Measurements from ENCODE around the gene JPT2.

Gene JPT2

DNA sequence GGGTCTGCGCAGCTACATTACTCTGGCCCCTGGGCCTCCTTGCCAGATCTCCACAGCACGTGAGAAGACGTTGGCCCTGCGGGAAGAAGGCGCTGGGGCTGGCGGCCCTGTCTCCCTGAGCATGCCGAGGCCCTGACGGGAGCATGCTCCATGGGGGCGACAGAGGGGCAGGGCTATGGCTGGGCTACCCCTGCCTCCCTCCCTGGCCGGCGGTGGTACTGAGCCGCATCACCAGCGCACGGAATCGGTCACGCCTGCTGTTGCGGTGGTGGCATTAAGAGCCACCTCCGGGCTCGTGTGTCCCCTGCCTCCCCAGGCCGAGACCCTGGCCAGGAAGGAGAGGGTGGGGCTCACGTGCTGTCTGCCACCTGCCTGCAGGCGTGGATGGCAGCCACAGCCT lies 56.0 kb downstream of the JPT2 start:
- Histone ChIP-seq H2BK5ac (ENCODE audit: low read length) (no peak overlapping the region), H3K56ac (ENCODE audit: low read length) (no peak overlapping the region), H3K27ac (ENCODE audit: low read depth, low read length) (no peak overlapping the region), H3K79me1 (ENCODE audit: low read length) (no peaks in the 10 kb centered on the region), H2AK5ac (ENCODE audit: low read length) (no peak overlapping the region), H3K4me1 (ENCODE audit: control insufficient read depth, low read depth, low read length) (no peaks in the 10 kb centered on the region), H3K4ac (ENCODE audit: low read depth, low read length) (no peak overlapping the region), H3K79me2 (ENCODE audit: control insufficient read depth, insufficient read depth, low read length) (no peaks in the 10 kb centered on the region), H3K4me2 (ENCODE audit: low read length) (no peak overlapping the region), H3K18ac (ENCODE audit: low read length) (no peak overlapping the region), H4K5ac (ENCODE audit: low read length) (no peak overlapping the region), H2BK120ac (ENCODE audit: low read depth, low read length) (no peak overlapping the region), H3K4me3 (ENCODE audit: low read length) (no peak overlapping the region), H2BK15ac (replicated peaks; ENCODE audit: low read depth) (no peak overlapping the region), H3K36me3 (ENCODE audit: control insufficient read depth, insufficient read depth, low read length) (no peaks in the 10 kb centered on the region), H3K9ac (ENCODE audit: low read length) (no peak overlapping the region), H3K27me3 (ENCODE audit: insufficient read depth, low read length, poor library complexity) (no peaks in the 10 kb centered on the region), H3K23ac (ENCODE audit: low read length) (no peak overlapping the region), H4K8ac (ENCODE audit: low read depth, low read length) (no peak overlapping the region)
- no peak for DNase-seq
- WGBS (ENCODE audit: extremely low coverage, insufficient coverage, low lambda C conversion rate): no CpG with 5 or more reads among the region's 22 CpGs

DNA sequence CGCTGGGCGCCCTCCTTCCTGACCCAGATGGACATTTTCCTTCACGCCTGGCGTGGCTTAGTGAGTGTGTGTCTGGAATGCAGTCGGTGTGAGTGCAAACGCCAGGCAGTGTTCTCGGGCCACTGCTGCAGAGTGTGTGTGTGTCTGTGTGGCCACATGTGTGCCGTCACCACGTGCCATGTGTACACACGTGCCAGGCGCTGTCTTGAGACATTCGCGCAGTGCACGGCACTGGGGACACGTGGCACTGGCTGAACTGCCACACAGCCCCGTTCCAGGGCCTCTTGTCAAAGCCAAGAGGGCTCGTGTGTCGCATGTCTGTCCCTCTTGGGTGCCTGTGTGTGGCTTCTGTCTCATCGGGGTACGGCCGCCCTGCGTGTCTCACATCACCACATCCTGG lies 56.7 kb downstream of the JPT2 start:
- Histone ChIP-seq H3K36me3 (ENCODE audit: control insufficient read depth, insufficient read depth, low read length) (no peaks in the 10 kb centered on the region), H4K5ac (ENCODE audit: low read length) (no peak overlapping the region), H3K27ac (ENCODE audit: low read depth, low read length) (no peak overlapping the region), H3K18ac (ENCODE audit: low read length) (no peak overlapping the region), H3K9ac (ENCODE audit: low read length) (no peak overlapping the region), H3K4me3 (ENCODE audit: low read length) (no peak overlapping the region), H3K79me2 (ENCODE audit: control insufficient read depth, insufficient read depth, low read length) (no peaks in the 10 kb centered on the region), H3K56ac (ENCODE audit: low read length) (no peak overlapping the region), H3K4me2 (ENCODE audit: low read length) (no peak overlapping the region), H3K4me1 (ENCODE audit: control insufficient read depth, low read depth, low read length) (no peaks in the 10 kb centered on the region), H3K23ac (ENCODE audit: low read length) (no peak overlapping the region), H3K27me3 (ENCODE audit: insufficient read depth, low read length, poor library complexity) (no peaks in the 10 kb centered on the region), H4K8ac (ENCODE audit: low read depth, low read length) (no peak overlapping the region), H2BK15ac (replicated peaks; ENCODE audit: low read depth) (no peak overlapping the region), H3K4ac (ENCODE audit: low read depth, low read length) (no peak overlapping the region), H3K79me1 (ENCODE audit: low read length) (no peaks in the 10 kb centered on the region), H2BK120ac (ENCODE audit: low read depth, low read length) (no peak overlapping the region), H2AK5ac (ENCODE audit: low read length) (no peak overlapping the region), H2BK5ac (ENCODE audit: low read length) (no peak overlapping the region)
- no CpG with 5 or more reads among the region's 22 CpGs for WGBS (ENCODE audit: extremely low coverage, insufficient coverage, low lambda C conversion rate)
- no peak for DNase-seq

- Histone ChIP-seq H3K79me1 (ENCODE audit: low read length) (no peaks in the 10 kb centered on the region), H2AK5ac (ENCODE audit: low read length) (no peak overlapping the region), H2BK5ac (ENCODE audit: low read length) (no peak overlapping the region), H3K4me2 (ENCODE audit: low read length) (no peak overlapping the region), H3K9ac (ENCODE audit: low read length) (no peak overlapping the region), H3K27ac (ENCODE audit: low read depth, low read length) (no peak overlapping the region), H3K23ac (ENCODE audit: low read length) (no peak overlapping the region), H3K4me3 (ENCODE audit: low read length) (no peak overlapping the region), H3K56ac (ENCODE audit: low read length) (no peak overlapping the region), H3K36me3 (ENCODE audit: control insufficient read depth, insufficient read depth, low read length) (no peaks in the 10 kb centered on the region), H2BK15ac (replicated peaks; ENCODE audit: low read depth) (no peak overlapping the region), H4K5ac (ENCODE audit: low read length) (no peak overlapping the region), H3K79me2 (ENCODE audit: control insufficient read depth, insufficient read depth, low read length) (no peaks in the 10 kb centered on the region), H3K4ac (ENCODE audit: low read depth, low read length) (no peak overlapping the region), H3K27me3 (ENCODE audit: insufficient read depth, low read length, poor library complexity) (no peaks in the 10 kb centered on the region), H3K18ac (ENCODE audit: low read length) (no peak overlapping the region), H4K8ac (ENCODE audit: low read depth, low read length) (no peak overlapping the region), H2BK120ac (ENCODE audit: low read depth, low read length) (no peak overlapping the region), H3K4me1 (ENCODE audit: control insufficient read depth, low read depth, low read length) (no peaks in the 10 kb centered on the region)
- no peak for DNase-seq
- WGBS (ENCODE audit: extremely low coverage, insufficient coverage, low lambda C conversion rate): no CpG with 5 or more reads among the region's 33 CpGs
Measured at GRCh38 chr16:1740234-1740633, 62.2 kb downstream of the JPT2 start.

DNA sequence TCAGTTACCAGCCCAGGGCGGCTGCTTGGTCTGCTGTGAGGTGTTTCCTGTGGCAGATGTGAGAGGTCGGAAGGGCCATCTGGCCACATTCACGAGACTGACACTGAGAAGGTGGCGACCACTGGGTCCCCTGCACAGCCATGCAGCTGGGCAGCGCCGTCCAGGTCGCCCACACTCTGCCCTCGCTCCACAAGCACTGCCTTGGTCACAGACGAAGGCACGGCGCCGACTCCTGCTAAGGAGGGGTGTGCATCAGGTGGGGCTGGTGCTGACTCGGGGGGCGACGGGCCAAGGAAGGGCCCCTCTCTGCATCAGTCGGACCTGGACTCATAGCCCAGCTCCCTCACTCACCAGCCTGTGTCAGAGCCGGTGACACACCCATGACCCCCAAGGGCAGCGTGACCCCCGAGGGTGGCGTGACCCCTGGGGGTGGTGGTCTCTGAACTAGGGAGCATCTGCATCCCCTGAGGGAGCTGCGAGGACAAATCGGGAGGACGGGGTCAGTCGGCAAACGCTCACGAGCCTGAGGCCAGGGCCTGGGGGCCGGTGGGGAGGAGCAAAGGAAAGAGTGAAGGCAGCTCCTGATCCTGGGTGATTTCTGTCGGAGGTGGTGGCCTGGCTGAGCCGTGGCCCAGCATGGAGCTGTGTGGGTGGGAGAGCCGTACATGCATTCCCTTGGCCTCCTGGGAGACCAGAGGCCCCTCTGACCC lies 62.9 kb downstream of the JPT2 start:
- H3K56ac ChIP-seq (ENCODE audit: low read length): no peak overlapping the region
- H3K4me3 ChIP-seq (ENCODE audit: low read length): no peak overlapping the region
- no peak overlapping the region for H3K23ac ChIP-seq (ENCODE audit: low read length)
- H3K18ac ChIP-seq (ENCODE audit: low read length): no peak overlapping the region
- H2BK5ac ChIP-seq (ENCODE audit: low read length): no peak overlapping the region
- H3K9ac ChIP-seq (ENCODE audit: low read length): no peak overlapping the region
- H3K79me2 ChIP-seq (ENCODE audit: control insufficient read depth, insufficient read depth, low read length): no peaks in the 10 kb centered on the region
- H2BK120ac ChIP-seq (ENCODE audit: low read depth, low read length): no peak overlapping the region
- H4K8ac ChIP-seq (ENCODE audit: low read depth, low read length): no peak overlapping the region
- no peaks in the 10 kb centered on the region for H3K36me3 ChIP-seq (ENCODE audit: control insufficient read depth, insufficient read depth, low read length)
- DNase-seq: no peak
- no peak overlapping the region for H3K4me2 ChIP-seq (ENCODE audit: low read length)
- H2AK5ac ChIP-seq (ENCODE audit: low read length): no peak overlapping the region
- no peaks in the 10 kb centered on the region for H3K79me1 ChIP-seq (ENCODE audit: low read length)
- H4K5ac ChIP-seq (ENCODE audit: low read length): no peak overlapping the region
- H3K4ac ChIP-seq (ENCODE audit: low read depth, low read length): no peak overlapping the region
- no peaks in the 10 kb centered on the region for H3K27me3 ChIP-seq (ENCODE audit: insufficient read depth, low read length, poor library complexity)
- no peak overlapping the region for H3K27ac ChIP-seq (ENCODE audit: low read depth, low read length)
- H3K4me1 ChIP-seq (ENCODE audit: control insufficient read depth, low read depth, low read length): no peaks in the 10 kb centered on the region
- no peak overlapping the region for H2BK15ac ChIP-seq (replicated peaks; ENCODE audit: low read depth)
- whole genome bisulfite sequencing (ENCODE audit: extremely low coverage, insufficient coverage, low lambda C conversion rate): no CpG with 5 or more reads among the region's 30 CpGs

- Histone ChIP-seq H3K79me2 (ENCODE audit: control insufficient read depth, insufficient read depth, low read length) (no peaks in the 10 kb centered on the region), H3K9ac (ENCODE audit: low read length) (no peak overlapping the region), H3K4me1 (ENCODE audit: control insufficient read depth, low read depth, low read length) (no peaks in the 10 kb centered on the region), H3K56ac (ENCODE audit: low read length) (no peak overlapping the region), H3K27me3 (ENCODE audit: insufficient read depth, low read length, poor library complexity) (no peaks in the 10 kb centered on the region), H3K18ac (ENCODE audit: low read length) (no peak overlapping the region), H3K79me1 (ENCODE audit: low read length) (no peaks in the 10 kb centered on the region), H2BK5ac (ENCODE audit: low read length) (no peak overlapping the region), H3K23ac (ENCODE audit: low read length) (no peak overlapping the region), H3K27ac (ENCODE audit: low read depth, low read length) (no peak overlapping the region), H2BK15ac (replicated peaks; ENCODE audit: low read depth) (no peak overlapping the region), H3K4me3 (ENCODE audit: low read length) (no peak overlapping the region), H4K5ac (ENCODE audit: low read length) (no peak overlapping the region), H3K4ac (ENCODE audit: low read depth, low read length) (no peak overlapping the region), H4K8ac (ENCODE audit: low read depth, low read length) (no peak overlapping the region), H2AK5ac (ENCODE audit: low read length) (no peak overlapping the region), H2BK120ac (ENCODE audit: low read depth, low read length) (no peak overlapping the region), H3K4me2 (ENCODE audit: low read length) (no peak overlapping the region), H3K36me3 (ENCODE audit: control insufficient read depth, insufficient read depth, low read length) (no peaks in the 10 kb centered on the region)
- DNase-seq: no peak
- no CpG with 5 or more reads among the region's 19 CpGs for WGBS (ENCODE audit: extremely low coverage, insufficient coverage, low lambda C conversion rate)
Measured at GRCh38 chr16:1741553-1742165, 63.6 kb downstream of the JPT2 start.

All from mesendoderm (in vitro differentiated cells).